ENCODE data around the gene SHROOM1. TPM values are rescaled to one million over a fixed set of nuclear protein-coding genes. Genes with fewer than 3 reads are reported as not detected.
"Not testable (repeated sequence)": the region's sequence is repeated elsewhere in the genome, so short reads cannot be mapped to it uniquely, and the experiment has no call there.

The SHROOM1 gene
- total RNA-seq, 2 donors from 2014 or later, result 1.1 to 2.1 TPM

DNA sequence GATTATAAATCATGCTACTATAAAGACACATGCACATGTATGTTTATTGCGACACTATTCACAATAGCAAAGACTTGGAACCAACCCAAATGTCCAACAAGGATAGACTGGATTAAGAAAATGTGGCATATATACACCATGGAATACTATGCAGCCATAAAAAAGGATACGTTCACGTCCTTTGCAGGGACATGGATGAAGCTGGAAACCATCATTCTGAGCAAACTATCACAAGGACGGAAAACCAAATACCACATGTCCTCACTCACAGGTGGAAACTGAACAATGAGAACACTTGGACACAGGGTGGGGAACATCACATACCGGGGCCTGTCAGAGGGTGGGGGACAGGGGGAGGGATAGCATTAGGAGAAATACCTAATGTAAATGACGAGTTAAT is 24.6 kb downstream of the SHROOM1 start:
- not testable (repeated sequence) for DNase-seq; H3K36me3 Mint-ChIP-seq (ENCODE audit: insufficient read depth in 2 of 2); ATAC-seq (replicated peaks in 1 of 2); H3K27ac Mint-ChIP-seq; H3K4me1 Mint-ChIP-seq (ENCODE audit: low read depth); H3K4me3 Mint-ChIP-seq; H3K9me3 Mint-ChIP-seq
- H3K27me3 Mint-ChIP-seq (ENCODE audit: low read depth), result peaks cover 85% of the 10 kb centered on the region

DNA sequence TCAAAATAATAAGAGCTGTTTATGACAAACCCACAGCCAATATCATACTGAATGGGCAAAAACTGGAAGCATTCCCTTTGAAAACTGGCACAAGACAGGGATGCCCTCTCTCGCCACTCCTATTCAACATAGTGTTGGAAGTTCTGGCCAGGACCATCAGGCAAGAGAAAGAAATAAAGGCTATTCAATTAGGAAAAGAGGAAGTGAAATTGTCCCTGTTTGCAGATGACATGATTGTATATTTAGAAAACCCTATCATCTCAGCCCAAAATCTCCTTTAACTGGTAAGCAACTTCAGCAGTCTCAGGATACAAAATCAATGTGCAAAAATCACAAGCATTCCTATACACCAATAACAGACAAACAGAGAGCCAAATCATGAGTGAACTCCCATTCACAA is 26.2 kb downstream of the SHROOM1 start:
- peaks cover 79% of the 10 kb centered on the region for H3K27me3 Mint-ChIP-seq (ENCODE audit: low read depth)
- H3K36me3 Mint-ChIP-seq (ENCODE audit: insufficient read depth in 2 of 2); H3K4me3 Mint-ChIP-seq: not testable (repeated sequence)

DNA sequence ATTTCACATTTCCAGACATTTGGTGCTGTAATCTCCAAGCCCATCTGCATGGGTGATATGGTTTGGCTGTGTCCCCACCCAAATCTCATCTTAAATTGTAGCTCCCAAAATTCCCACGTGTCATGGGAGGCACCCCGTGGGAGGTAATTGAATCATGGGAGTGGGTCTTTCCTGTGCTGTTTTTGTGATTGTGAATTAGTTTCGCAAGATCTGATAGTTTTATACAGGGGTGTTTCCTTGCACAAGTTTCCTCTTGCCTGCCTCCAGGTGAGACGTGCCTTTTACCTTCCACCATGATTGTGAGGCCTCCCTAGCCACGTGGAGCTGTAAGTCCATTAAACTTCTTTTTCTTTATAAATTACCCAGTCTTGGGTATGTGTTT is 27.8 kb downstream of the SHROOM1 start:
- not testable (repeated sequence) for H3K36me3 Mint-ChIP-seq (ENCODE audit: insufficient read depth in 2 of 2); H3K4me3 Mint-ChIP-seq; H3K9me3 Mint-ChIP-seq; ATAC-seq (replicated peaks in 1 of 2); H3K4me1 Mint-ChIP-seq (ENCODE audit: low read depth); DNase-seq; H3K27ac Mint-ChIP-seq
- peaks cover 73% of the 10 kb centered on the region for H3K27me3 Mint-ChIP-seq (ENCODE audit: low read depth)

More for the DNA sequence above, 26.2 kb downstream of the SHROOM1 start:
- not testable (repeated sequence) for DNase-seq; H3K9me3 Mint-ChIP-seq; H3K27ac Mint-ChIP-seq; H3K4me1 Mint-ChIP-seq (ENCODE audit: low read depth); ATAC-seq (replicated peaks in 1 of 2)

DNA sequence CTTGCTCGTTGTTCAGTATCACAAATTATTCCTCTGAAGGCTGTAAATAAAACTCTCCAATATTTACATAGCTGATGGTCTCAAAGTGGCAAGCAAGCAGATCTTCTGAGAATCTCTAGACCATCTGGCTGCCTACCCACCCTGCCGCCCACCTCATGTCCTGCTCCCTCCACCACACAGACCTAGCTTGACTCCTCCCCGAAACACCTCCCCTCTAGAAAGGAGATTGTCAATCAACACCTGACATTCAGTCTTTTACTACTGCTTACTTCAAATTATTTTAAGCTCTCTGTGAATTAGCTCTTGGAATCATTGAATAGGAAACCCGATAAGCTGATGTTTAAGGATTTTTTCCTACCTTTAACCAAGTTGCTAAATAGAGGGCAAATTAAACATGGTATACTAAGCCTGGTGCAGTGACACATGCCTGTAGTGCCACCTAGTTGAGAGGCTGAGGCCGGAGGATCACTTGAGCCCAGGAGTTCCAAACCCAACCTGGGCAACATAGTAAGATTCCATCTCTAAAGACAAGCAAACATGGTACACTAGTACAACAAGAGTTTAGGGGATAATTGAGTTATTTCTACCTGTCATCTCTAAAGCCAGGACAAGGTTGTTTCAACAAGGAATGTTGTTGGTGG is 28.3 kb downstream of the SHROOM1 start:
- peaks cover 71% of the 10 kb centered on the region for H3K27me3 Mint-ChIP-seq (ENCODE audit: low read depth)
- ATAC-seq (replicated peaks in 1 of 2), result no peak
- no peak overlapping the region for H3K4me3 Mint-ChIP-seq

DNA sequence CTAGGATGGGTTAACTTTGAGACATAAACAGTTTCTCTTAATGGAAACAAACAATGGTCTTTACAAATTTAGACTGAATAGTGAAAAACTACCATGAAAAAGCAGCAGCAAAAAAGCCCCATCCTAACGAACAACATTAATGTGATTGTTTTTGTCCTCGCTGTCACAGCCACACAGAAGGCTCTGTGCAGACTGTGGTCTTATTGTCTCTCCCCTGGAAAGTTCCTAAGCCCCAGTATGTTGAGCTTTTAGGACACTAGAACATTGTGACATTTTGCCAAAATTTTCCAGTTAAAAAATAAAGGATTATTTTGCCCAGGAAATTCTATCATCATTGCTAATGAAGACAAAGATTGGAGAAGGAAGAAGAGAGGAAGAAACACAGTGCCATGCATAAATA is 29.9 kb downstream of the SHROOM1 start:
- no peak for ATAC-seq (replicated peaks in 1 of 2)
- DNase-seq, result no peak
- Mint-ChIP-seq H3K36me3 (ENCODE audit: insufficient read depth in 2 of 2) (peaks cover 3% of the 10 kb centered on the region in 2 donors), H3K27ac (no peak overlapping the region), H3K4me3 (no peak overlapping the region), H3K9me3 (no peaks in the 10 kb centered on the region), H3K4me1 (ENCODE audit: low read depth) (no peaks in the 10 kb centered on the region), H3K27me3 (ENCODE audit: low read depth) (peaks cover 66% of the 10 kb centered on the region)

More for the DNA sequence above, 28.3 kb downstream of the SHROOM1 start:
- Mint-ChIP-seq H3K4me1 (ENCODE audit: low read depth) (peaks cover under 1% of the 10 kb centered on the region), H3K9me3 (no peaks in the 10 kb centered on the region), H3K36me3 (ENCODE audit: insufficient read depth in 2 of 2) (peaks cover 3% of the 10 kb centered on the region in 2 donors), H3K27ac (no peak overlapping the region)
- no peak for DNase-seq

DNA sequence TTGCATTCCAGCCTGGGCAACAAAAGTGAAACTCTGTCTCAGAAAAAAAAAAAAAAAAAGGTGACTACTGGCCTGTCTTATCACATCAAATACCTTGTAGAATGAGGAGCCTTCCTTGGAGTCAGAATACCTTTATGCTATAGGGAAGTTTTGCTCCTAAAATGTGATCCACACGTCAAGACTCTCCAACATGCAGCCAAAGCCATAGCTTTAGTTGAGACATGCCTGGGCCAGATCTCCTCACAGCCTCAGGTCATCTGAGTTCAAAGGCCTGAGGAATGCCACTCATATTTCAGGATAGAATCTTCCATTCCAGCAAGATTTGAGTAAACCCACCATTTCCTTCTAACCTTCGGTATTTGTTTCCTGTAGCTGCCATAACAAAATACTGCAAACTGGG is 31.1 kb downstream of the SHROOM1 start:
- Mint-ChIP-seq H3K27me3 (ENCODE audit: low read depth) (peaks cover 55% of the 10 kb centered on the region), H3K4me1 (ENCODE audit: low read depth) (no peaks in the 10 kb centered on the region), H3K36me3 (ENCODE audit: insufficient read depth in 2 of 2) (peaks cover 1 to 3% of the 10 kb centered on the region in 2 donors), H3K9me3 (no peaks in the 10 kb centered on the region), H3K4me3 (no peak overlapping the region), H3K27ac (no peak overlapping the region)
- ATAC-seq (replicated peaks in 1 of 2) (no peak), DNase-seq (no peak)

DNA sequence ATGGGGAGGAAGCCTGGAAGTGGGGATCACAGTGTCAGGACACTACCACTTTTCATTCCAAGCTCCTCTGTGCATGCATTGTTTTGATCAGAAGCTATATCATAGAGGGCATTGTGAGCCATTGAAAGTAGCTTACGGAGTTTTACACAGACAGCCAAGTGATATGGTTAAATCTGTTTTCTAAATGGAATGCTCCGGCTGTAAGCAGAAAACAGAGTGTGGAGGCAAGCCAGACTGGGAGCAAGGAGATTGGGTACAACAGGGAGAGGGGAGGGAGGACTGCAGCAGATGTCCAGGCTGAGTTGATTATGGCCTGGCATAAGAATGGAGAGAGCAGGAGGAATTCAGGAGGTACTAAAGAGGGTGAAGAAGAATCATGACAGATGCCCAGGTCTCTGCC is 32.8 kb downstream of the SHROOM1 start:
- H3K27me3 Mint-ChIP-seq (ENCODE audit: low read depth), result peaks cover 43% of the 10 kb centered on the region
- no peak overlapping the region for H3K27ac Mint-ChIP-seq
- no peak overlapping the region for H3K4me3 Mint-ChIP-seq
- H3K9me3 Mint-ChIP-seq, result no peaks in the 10 kb centered on the region
- ATAC-seq (replicated peaks in 1 of 2) (no peak), DNase-seq (no peak)
- H3K36me3 Mint-ChIP-seq (ENCODE audit: insufficient read depth in 2 of 2), result no peaks in the 10 kb centered on the region
- no peaks in the 10 kb centered on the region for H3K4me1 Mint-ChIP-seq (ENCODE audit: low read depth)

DNA sequence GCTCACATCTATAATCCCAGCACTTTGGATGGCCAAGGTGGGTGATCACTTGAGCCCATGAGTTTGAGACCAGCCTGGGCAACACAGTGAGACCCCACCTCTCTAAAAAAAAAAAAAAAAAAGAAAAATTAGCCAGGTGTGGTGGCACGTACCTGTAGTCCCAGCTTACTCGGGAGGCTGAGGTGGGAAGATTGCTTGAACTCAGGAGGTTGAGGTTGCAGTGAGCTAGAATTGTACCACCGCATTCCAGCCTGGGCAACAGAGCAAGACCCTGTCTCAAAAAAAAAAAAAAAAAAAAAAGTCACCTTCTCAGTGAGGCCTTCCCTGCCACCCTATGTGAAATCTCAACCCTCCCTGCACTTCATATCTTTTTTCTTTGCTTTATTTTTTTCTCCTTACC is 39.4 kb downstream of the SHROOM1 start:
- Mint-ChIP-seq H3K4me1 (ENCODE audit: low read depth) (no peaks in the 10 kb centered on the region), H3K27me3 (ENCODE audit: low read depth) (peaks cover 24% of the 10 kb centered on the region), H3K4me3 (no peak overlapping the region), H3K36me3 (ENCODE audit: insufficient read depth in 2 of 2) (no peaks in the 10 kb centered on the region), H3K9me3 (no peaks in the 10 kb centered on the region), H3K27ac (no peak overlapping the region)
- no peak for DNase-seq
- ATAC-seq (replicated peaks in 1 of 2), result no peak

DNA sequence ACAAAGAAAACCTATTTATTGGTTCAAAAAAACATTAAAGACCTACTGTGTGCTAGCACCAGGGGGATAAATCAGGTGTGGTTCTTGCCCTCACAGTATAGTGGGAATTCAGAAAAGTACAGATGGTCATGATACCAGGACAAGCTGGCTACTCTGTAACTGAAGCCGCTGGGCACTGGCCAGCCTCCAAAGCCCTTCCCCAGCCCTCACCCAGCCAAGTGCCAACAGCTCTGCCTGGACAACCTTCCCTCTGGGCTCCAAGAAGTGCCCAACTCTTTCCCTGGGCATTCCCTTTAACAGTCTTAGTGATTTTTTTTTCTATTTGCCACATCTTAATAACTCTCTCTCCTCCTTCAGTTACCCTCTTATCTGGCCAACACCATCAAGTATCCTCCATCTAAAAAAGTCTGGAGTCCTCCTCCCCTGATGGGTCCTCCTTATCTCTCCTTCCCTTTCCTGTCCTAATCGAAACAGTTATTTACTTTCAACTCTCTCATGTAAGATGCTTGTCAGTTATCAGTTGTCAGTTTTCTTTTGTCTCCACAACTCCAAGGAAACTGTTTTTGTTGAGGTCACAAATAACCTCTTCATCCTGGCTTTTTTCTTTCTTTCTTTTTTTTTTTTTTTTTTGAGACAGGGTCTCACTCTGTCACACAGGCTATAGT is 40.1 kb downstream of the SHROOM1 start:
- no peak overlapping the region for H3K27ac Mint-ChIP-seq
- DNase-seq (no peak), ATAC-seq (replicated peaks in 1 of 2) (no peak)
- no peaks in the 10 kb centered on the region for H3K36me3 Mint-ChIP-seq (ENCODE audit: insufficient read depth in 2 of 2)
- H3K4me3 Mint-ChIP-seq, result no peak overlapping the region
- H3K4me1 Mint-ChIP-seq (ENCODE audit: low read depth), result no peaks in the 10 kb centered on the region
- peaks cover 31% of the 10 kb centered on the region for H3K27me3 Mint-ChIP-seq (ENCODE audit: low read depth)
- no peaks in the 10 kb centered on the region for H3K9me3 Mint-ChIP-seq

DNA sequence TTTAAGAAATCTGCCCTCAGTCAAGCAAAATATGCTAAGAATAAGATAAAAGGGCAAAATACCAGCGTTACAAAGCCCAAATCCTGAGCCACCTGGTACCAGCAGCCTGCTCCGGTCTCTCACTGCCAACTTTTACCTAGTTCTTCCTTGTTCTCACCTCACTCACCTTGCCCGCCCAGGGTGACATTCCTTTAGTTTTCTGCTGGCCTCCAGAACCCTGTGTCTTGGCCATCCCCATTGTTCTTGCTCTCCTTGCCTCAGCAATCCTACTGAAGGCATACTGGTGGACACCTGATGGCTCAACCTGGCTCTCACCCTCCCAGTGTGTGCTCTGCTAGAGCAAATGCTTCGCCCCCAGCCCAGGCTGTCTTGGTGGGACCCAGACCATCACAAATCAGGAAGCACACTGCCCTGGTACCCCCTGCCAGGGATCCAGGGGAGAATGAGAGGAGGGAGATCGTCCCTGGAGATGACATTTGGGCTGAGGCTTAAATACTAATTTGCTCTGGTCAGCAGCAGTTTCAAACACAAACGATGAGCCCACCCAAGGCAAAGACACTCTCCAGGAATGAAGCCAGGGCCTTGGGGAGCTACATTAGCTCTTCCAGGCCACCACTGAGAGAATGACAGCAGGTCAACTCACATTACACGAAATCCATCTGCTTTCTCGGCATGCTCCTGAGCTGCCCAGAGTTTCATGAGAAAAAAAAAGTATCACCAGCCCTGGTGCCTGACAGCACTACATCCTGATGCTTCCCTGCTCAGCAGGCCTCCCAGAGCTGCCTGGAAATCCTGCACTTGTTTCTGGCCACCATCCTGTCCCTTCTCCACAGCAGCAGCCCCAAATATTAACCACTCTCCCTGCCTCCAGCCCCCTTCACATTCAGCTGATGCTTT is 41.2 kb downstream of the SHROOM1 start:
- Mint-ChIP-seq H3K27ac (no peak overlapping the region), H3K36me3 (ENCODE audit: insufficient read depth in 2 of 2) (no peaks in the 10 kb centered on the region), H3K4me3 (no peak overlapping the region), H3K27me3 (ENCODE audit: low read depth) (peaks cover 38% of the 10 kb centered on the region), H3K9me3 (no peaks in the 10 kb centered on the region), H3K4me1 (ENCODE audit: low read depth) (no peaks in the 10 kb centered on the region)
- ATAC-seq (replicated peaks in 1 of 2), result no peak
- DNase-seq, result no peak

DNA sequence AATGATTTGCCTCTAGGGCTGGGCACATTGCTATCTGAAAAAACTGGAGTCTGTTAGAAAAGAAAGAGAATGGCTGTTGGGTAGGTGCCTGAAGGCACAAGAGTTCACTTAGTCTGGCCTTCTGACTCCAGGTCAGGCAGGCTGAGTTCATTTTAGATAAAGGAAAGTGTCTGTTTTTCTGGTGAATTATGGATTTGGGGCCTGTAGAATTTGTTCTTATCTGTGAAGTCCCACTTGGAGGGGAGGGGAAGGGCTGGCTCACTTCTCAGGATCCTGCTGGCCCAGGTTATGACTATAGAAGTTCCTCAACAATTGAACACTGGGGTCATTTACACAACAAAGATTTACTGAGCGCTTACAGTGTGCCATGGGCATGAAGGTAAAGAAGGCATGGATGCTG is 41.9 kb downstream of the SHROOM1 start:
- no peaks in the 10 kb centered on the region for H3K36me3 Mint-ChIP-seq (ENCODE audit: insufficient read depth in 2 of 2)
- DNase-seq (no peak), ATAC-seq (replicated peaks in 1 of 2) (no peak)
- H3K9me3 Mint-ChIP-seq, result no peaks in the 10 kb centered on the region
- H3K4me1 Mint-ChIP-seq (ENCODE audit: low read depth), result no peaks in the 10 kb centered on the region
- peaks cover 38% of the 10 kb centered on the region for H3K27me3 Mint-ChIP-seq (ENCODE audit: low read depth)
- H3K27ac Mint-ChIP-seq, result no peak overlapping the region
- H3K4me3 Mint-ChIP-seq, result no peak overlapping the region

DNA sequence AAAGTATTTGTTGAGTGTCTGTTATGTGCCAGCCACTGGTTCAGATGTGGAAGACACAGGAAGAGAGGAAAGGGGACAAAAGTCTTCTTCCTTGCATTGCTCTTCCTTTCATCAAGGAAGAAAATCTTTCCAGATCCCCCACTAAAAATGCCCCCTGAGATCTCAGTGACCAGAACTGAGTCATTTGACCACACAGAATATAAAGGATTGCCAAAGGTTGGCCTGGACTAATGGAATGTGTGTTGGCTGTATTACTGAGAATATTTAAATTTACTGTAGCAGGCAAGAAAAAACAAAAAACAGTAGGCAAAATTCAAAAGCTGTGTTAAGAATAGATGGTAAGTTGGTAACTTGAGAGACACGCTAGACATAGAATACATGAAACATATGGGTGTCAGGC is 43.4 kb downstream of the SHROOM1 start:
- DNase-seq (no peak), ATAC-seq (replicated peaks in 1 of 2) (no peak)
- no peaks in the 10 kb centered on the region for H3K9me3 Mint-ChIP-seq
- H3K36me3 Mint-ChIP-seq (ENCODE audit: insufficient read depth in 2 of 2), result no peaks in the 10 kb centered on the region
- peaks cover 36% of the 10 kb centered on the region for H3K27me3 Mint-ChIP-seq (ENCODE audit: low read depth)
- no peak overlapping the region for H3K27ac Mint-ChIP-seq
- H3K4me3 Mint-ChIP-seq, result no peak overlapping the region
- no peaks in the 10 kb centered on the region for H3K4me1 Mint-ChIP-seq (ENCODE audit: low read depth)

DNA sequence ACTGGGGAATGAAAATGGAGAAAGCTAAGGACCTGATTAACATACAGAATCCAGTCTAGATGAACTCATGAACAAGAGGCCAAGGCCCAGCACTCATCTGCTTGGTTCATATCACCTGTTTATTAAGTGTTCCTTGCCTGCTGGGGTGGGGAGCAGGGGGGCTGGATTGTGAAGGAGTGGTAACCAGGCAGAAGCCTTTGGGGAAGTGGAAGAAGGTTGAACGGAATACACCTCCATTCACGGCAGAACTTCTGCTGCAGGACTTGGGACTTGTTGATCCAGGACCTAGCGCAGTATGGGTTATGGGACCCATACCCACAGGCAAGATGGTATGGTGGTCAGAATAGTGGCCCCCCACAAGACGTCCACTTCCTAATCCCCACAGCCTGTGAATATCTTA is 44.6 kb downstream of the SHROOM1 start:
- peaks cover 44% of the 10 kb centered on the region for H3K27me3 Mint-ChIP-seq (ENCODE audit: low read depth)
- no peak for ATAC-seq (replicated peaks in 1 of 2)
- no peak for DNase-seq
- H3K36me3 Mint-ChIP-seq (ENCODE audit: insufficient read depth in 2 of 2), result no peaks in the 10 kb centered on the region
- H3K4me1 Mint-ChIP-seq (ENCODE audit: low read depth), result no peaks in the 10 kb centered on the region
- H3K9me3 Mint-ChIP-seq, result no peaks in the 10 kb centered on the region
- H3K4me3 Mint-ChIP-seq, result no peak overlapping the region
- H3K27ac Mint-ChIP-seq, result no peak overlapping the region
